ENCODE measurements around the gene FDXR. TPM values are rescaled to one million over a fixed set of nuclear protein-coding genes. Genes with fewer than 3 reads are reported as not detected.

Gene FDXR
- total and polyA plus RNA-seq, 2 of the 8 experiments (the other 6 are each of a cell fraction or from before 2014, with no cell fraction given): 24.2 to 31.4 TPM

- TF ChIP-seq GABPA (IDR thresholded peaks at IDR 0.05; ENCODE audit: borderline replicate concordance, insufficient read depth, low read length) (no peak), RFX5 (IDR thresholded peaks at IDR 0.05; ENCODE audit: borderline replicate concordance, low read depth, low read length) (no peak), NANOG (IDR thresholded peaks at IDR 0.05; ENCODE audit: insufficient read depth, low read depth, low read length, poor library complexity, severe bottlenecking) (no peak), KDM4A (IDR thresholded peaks at IDR 0.05; ENCODE audit: low read depth, low read length, severe bottlenecking) (peak; percentile 95), TAF1 (IDR thresholded peaks at IDR 0.05; ENCODE audit: low read depth, low read length) (peak; percentile 90), SIX5 (IDR thresholded peaks at IDR 0.05; ENCODE audit: low read depth, low read length) (no peak), SAP30 (IDR thresholded peaks at IDR 0.05; ENCODE audit: insufficient read depth, insufficient replicate concordance, low read length) (peak; percentile 65), CTCF (IDR thresholded peaks at IDR 0.05; ENCODE audit: control extremely low read depth in 1 of 3, insufficient read depth in 1 of 3, low read depth in 1 of 3, low read length in 3 of 3) (no peak), POLR2AphosphoS5 (IDR thresholded peaks at IDR 0.05; ENCODE audit: low read depth, low read length) (peak; percentile 93), HDAC2 (IDR thresholded peaks at IDR 0.05; ENCODE audit: borderline replicate concordance in 1 of 2, low read depth in 2 of 2, low read length in 2 of 2) (no peak), YY1 (IDR thresholded peaks at IDR 0.05; ENCODE audit: low read depth, low read length) (no peak), GTF2F1 (IDR thresholded peaks at IDR 0.05; ENCODE audit: borderline replicate concordance, low read depth, low read length) (no peak), PHF8 (conservative IDR thresholded peaks at IDR 0.05; ENCODE audit: low read depth, low read length) (peak; percentile 96), BCL11A (IDR thresholded peaks at IDR 0.05; ENCODE audit: low read depth in 2 of 2, low read length in 2 of 2) (no peak), KDM1A (IDR thresholded peaks at IDR 0.05; ENCODE audit: borderline replicate concordance, low read length) (no peak), RXRA (IDR thresholded peaks at IDR 0.05; ENCODE audit: insufficient read depth, low read depth, low read length) (no peak), MAFK (IDR thresholded peaks at IDR 0.05; ENCODE audit: low read depth, low read length) (no peak), CEBPB (IDR thresholded peaks at IDR 0.05; ENCODE audit: low read depth, low read length) (peak; percentile 84), POLR2A (IDR thresholded peaks at IDR 0.05; ENCODE audit: control extremely low read depth in 1 of 2, low read depth in 2 of 2, low read length in 2 of 2) (peak in 1 of 2 experiments; percentile 98; a peak in 2 of 3 replicates), CBX5 (IDR thresholded peaks at IDR 0.05; ENCODE audit: low read depth, low read length) (no peak)
Observed at GRCh38 chr17:74873037-74873873, 461 bp upstream of the FDXR start (continued).

Measured in H1 (cell line).